Endothelial cell of hepatic sinusoid (primary cell): ENCODE measurements around the gene FXYD1.
"Not testable (repeated sequence)": the region's sequence is repeated elsewhere in the genome, so short reads cannot be mapped to it uniquely, and the experiment has no call there.

ENCODE experiments used
- in situ Hi-C: cut with HindIII; loops from 2 replicates; pipeline ENCODE4 v1.10.0; 2017; ENCODE audit warnings: low sequenced_read_pairs

FXYD1 gene

GRCh38 chr19:35122687-35123551 lies 15.7 kb upstream of the FXYD1 start:
- in situ Hi-C loops, result no loop called here

GRCh38 chr19:35123573-35123972 lies 15.1 kb upstream of the FXYD1 start:
- in situ Hi-C loops, result no loop called here

- in situ Hi-C loops, result no loop called here
Measured at GRCh38 chr19:35124098-35125060, 14.2 kb upstream of the FXYD1 start.

GRCh38 chr19:35125270-35125717 lies 13.3 kb upstream of the FXYD1 start:
- in situ Hi-C loops, result no loop called here

- in situ Hi-C loops, result no loop called here
Measured at GRCh38 chr19:35125749-35126623, 12.6 kb upstream of the FXYD1 start.

- in situ Hi-C loops, result no loop called here
Measured at GRCh38 chr19:35126624-35126959, 12.0 kb upstream of the FXYD1 start.

- in situ Hi-C loops, result no loop called here
Measured at GRCh38 chr19:35127871-35128270, 10.8 kb upstream of the FXYD1 start.

- in situ Hi-C loops, result no loop called here
Measured at GRCh38 chr19:35128398-35129057, 10.1 kb upstream of the FXYD1 start.

- in situ Hi-C loops, result not testable (repeated sequence)
Measured at GRCh38 chr19:35129724-35130274, 8.8 kb upstream of the FXYD1 start.

- in situ Hi-C loops, result no loop called here
Measured at GRCh38 chr19:35130761-35131720, 7.6 kb upstream of the FXYD1 start.

GRCh38 chr19:35132254-35132653 lies 6.4 kb upstream of the FXYD1 start:
- in situ Hi-C loops, result no loop called here

GRCh38 chr19:35133826-35134225 lies 4.8 kb upstream of the FXYD1 start:
- in situ Hi-C loops, result no loop called here

GRCh38 chr19:35134601-35135242 lies 3.9 kb upstream of the FXYD1 start, which contains the start of gene LGI4:
LGI4 (minus strand) TSS chr19:35135059; CDS start chr19:35134680, 379 bp downstream.
- in situ Hi-C loops, result no loop called here

GRCh38 chr19:35135389-35135909 lies 3.2 kb upstream of the FXYD1 start:
- in situ Hi-C loops, result no loop called here

GRCh38 chr19:35136231-35136630 lies 2.4 kb upstream of the FXYD1 start:
- in situ Hi-C loops, result no loop called here

GRCh38 chr19:35136977-35137702 lies 1.5 kb upstream of the FXYD1 start:
- in situ Hi-C loops, result no loop called here
